Stimulated activated CD4-positive, alpha-beta T cell treated with anti-CD3 and anti-CD28 coated beads, Interleukin-12 subunit alpha, Interleukin-12 subunit beta, amount 100 ng/mL, for 4 hours (primary cell): ENCODE results near the gene C17orf107.

ENCODE experiments used
- DNase-seq: peaks from one replicate; pipeline ENCODE4 v3.0.0-alpha.2; 2020

The C17orf107 gene

GRCh38 chr17:4877089-4877488 is 22.2 kb upstream of the C17orf107 start:
- no peak for DNase-seq

GRCh38 chr17:4879601-4880000 is 19.7 kb upstream of the C17orf107 start:
- DNase-seq = no peak

GRCh38 chr17:4880857-4881256 is 18.5 kb upstream of the C17orf107 start:
- DNase-seq = no peak

- peak; percentile 65 for DNase-seq
Measured at GRCh38 chr17:4881761-4882555, 17.4 kb upstream of the C17orf107 start.

GRCh38 chr17:4884489-4884888 is 14.8 kb upstream of the C17orf107 start:
- DNase-seq = no peak

GRCh38 chr17:4886830-4887229 is 12.5 kb upstream of the C17orf107 start:
- DNase-seq = no peak

GRCh38 chr17:4887581-4887980 is 11.8 kb upstream of the C17orf107 start:
- no peak for DNase-seq

- DNase-seq = no peak
Measured at GRCh38 chr17:4891411-4892410, 7.6 kb upstream of the C17orf107 start.

GRCh38 chr17:4892499-4893221 is 6.7 kb upstream of the C17orf107 start:
- no peak for DNase-seq

- DNase-seq = no peak
Measured at GRCh38 chr17:4893272-4893671, 6.1 kb upstream of the C17orf107 start.

- no peak for DNase-seq
Measured at GRCh38 chr17:4893721-4894560, 5.4 kb upstream of the C17orf107 start.

GRCh38 chr17:4895121-4895520 is 4.2 kb upstream of the C17orf107 start:
- no peak for DNase-seq

- no peak for DNase-seq
Measured at GRCh38 chr17:4895657-4896331, 3.5 kb upstream of the C17orf107 start.

- DNase-seq = no peak
Measured at GRCh38 chr17:4896332-4897197, 2.8 kb upstream of the C17orf107 start.

- DNase-seq = no peak
Measured at GRCh38 chr17:4897198-4897687, 2.1 kb upstream of the C17orf107 start.

GRCh38 chr17:4897785-4898184 is 1.6 kb upstream of the C17orf107 start:
- no peak for DNase-seq

GRCh38 chr17:4898351-4898750 is 985 bp upstream of the C17orf107 start:
- no peak for DNase-seq

- peak; percentile 14 for DNase-seq
Measured at GRCh38 chr17:4898927-4899326, 409 bp upstream of the C17orf107 start.

GRCh38 chr17:4900231-4901107 is 1.1 kb downstream of the C17orf107 start:
- DNase-seq = peak; percentile 26
